AG04450 (cell line): ENCODE measurements around the gene ASIP. TPM values are rescaled to one million over a fixed set of nuclear protein-coding genes. Genes with fewer than 3 reads are reported as not detected.
"Not testable (repeated sequence)": the region's sequence is repeated elsewhere in the genome, so short reads cannot be mapped to it uniquely, and the experiment has no call there.

Experiments
- CTCF ChIA-PET: fragments of 300-600, 350-600 bp; formaldehyde crosslinking; extraction: SDS; loops from one replicate; lab custom pipeline; 2022; ENCODE audit warnings: antibody characterized with exemption, inconsistent platforms; lab: Charles Lee
- POLR2A ChIA-PET: fragments of 350-600 bp; formaldehyde crosslinking; extraction: SDS; loops from one replicate; lab custom pipeline; 2021; ENCODE audit warnings: antibody characterized with exemption, inconsistent platforms; lab: Yijun Ruan, JAX
- DNase-seq: peaks from one replicate; pipeline ENCODE4 v3.0.0-alpha.2; 2011; ENCODE audit warnings: low read depth, low spot score
- H3K27ac ChIP-seq: one replicate; pipeline ENCODE4 v1.5.1; 2012; ENCODE audit warnings: low read depth, low read length, control low read depth
- H3K27me3 ChIP-seq: one replicate; pipeline ENCODE4 v1.6.0; 2012; ENCODE audit warnings: low read length; ENCODE audit not compliant: control insufficient read depth, insufficient read depth
- H3K4me3 ChIP-seq: 2 replicates; pipeline ENCODE4 v1.5.1; 2011; ENCODE audit warnings: mild to moderate bottlenecking, low read depth, low read length, control low read depth
- H3K9me3 ChIP-seq: 2 replicates; pipeline ENCODE4 v1.5.1; 2012; ENCODE audit warnings: low read length; ENCODE audit not compliant: control insufficient read depth, insufficient read depth
- CTCF ChIP-seq: IDR thresholded peaks from 2 replicates; pipeline ENCODE4 v1.5.1; 2011; ENCODE audit warnings: low read depth, low read length, control low read depth, inconsistent platforms
- polyA plus RNA-seq: library from polyadenylated mRNA; depleted of rRNA; stranded (reverse); fragments of >200 nt; gene quantifications from 2 replicates; pipeline ENCODE4 v1.2.3, GENCODE V29; 2011

ASIP gene
- polyA plus RNA-seq, 1 experiment: not detected

- TF ChIP-seq CTCF: no peak
- CTCF ChIA-PET: interaction anchor here (0.6 to 1.0 kb wide), 3 partner anchors 26 to 880 kb away, joined by 3 to 4 read pairs (median 3); no protein-coding TSS in a partner anchor
- Histone ChIP-seq H3K9me3 (no peaks in the 10 kb centered on the region), H3K27ac (peak overlapping the region; percentile 82), H3K27me3 (no peaks in the 10 kb centered on the region), H3K4me3 (peak overlapping the region; percentile 81)
- DNase-seq: no peak
- POLR2A ChIA-PET: no interaction called here
Observed at GRCh38 chr20:34216382-34216742, 24.9 kb upstream of the ASIP start.

GRCh38 chr20:34220561-34220960 is 20.7 kb upstream of the ASIP start:
- H3K4me3 ChIP-seq: no peak overlapping the region
- no peaks in the 10 kb centered on the region for H3K27me3 ChIP-seq
- ChIA-PET CTCF (no interaction called here), POLR2A (no interaction called here)
- no peak for TF ChIP-seq CTCF
- H3K9me3 ChIP-seq: no peaks in the 10 kb centered on the region
- no peak for DNase-seq
- no peak overlapping the region for H3K27ac ChIP-seq

GRCh38 chr20:34222208-34222607 is 19.0 kb upstream of the ASIP start:
- Histone ChIP-seq H3K4me3 (no peak overlapping the region), H3K27me3 (no peaks in the 10 kb centered on the region), H3K27ac (no peak overlapping the region), H3K9me3 (no peaks in the 10 kb centered on the region)
- peak; percentile 92 for DNase-seq
- no peak for TF ChIP-seq CTCF
- ChIA-PET POLR2A (interaction anchor here (0.6 to 1.0 kb wide), 3 partner anchors 27 to 1278 kb away, joined by 3 to 5 read pairs (median 4); no protein-coding TSS in a partner anchor), CTCF (interaction anchor here (0.5 to 0.8 kb wide), 2 partner anchors 32 to 307 kb away, joined by 3 to 4 read pairs; no protein-coding TSS in a partner anchor)

GRCh38 chr20:34224251-34224650 is 17.0 kb upstream of the ASIP start:
- DNase-seq, POLR2A ChIA-PET, H3K9me3 ChIP-seq, H3K27ac ChIP-seq, H3K4me3 ChIP-seq, H3K27me3 ChIP-seq, CTCF ChIA-PET: not testable (repeated sequence)

GRCh38 chr20:34231634-34232033 is 9.6 kb upstream of the ASIP start:
- ChIA-PET POLR2A (no interaction called here), CTCF (interaction anchor here (0.9 kb wide), 1 partner anchor 41 kb away, joined by 4 read pairs; no protein-coding TSS in a partner anchor)
- no peak for DNase-seq

More at GRCh38 chr20:34231634-34232033, 9.6 kb upstream of the ASIP start:
- Histone ChIP-seq H3K27me3 (peaks cover 12% of the 10 kb centered on the region), H3K9me3 (no peaks in the 10 kb centered on the region), H3K4me3 (no peak overlapping the region), H3K27ac (no peak overlapping the region)
- TF ChIP-seq CTCF: no peak
